GM13976 (cell line): Measurements from ENCODE around the gene C1orf198.

Source experiments
- DNase-seq: peaks from one replicate; pipeline ENCODE4 v3.0.0; 2012; ENCODE audit warnings: low spot score
- CTCF ChIP-seq: IDR thresholded peaks from 2 replicates; pipeline ENCODE4 v1.5.1; 2012; ENCODE audit warnings: borderline replicate concordance, mild to moderate bottlenecking; ENCODE audit not compliant: insufficient read depth; ENCODE audit errors: extremely low read depth, missing control alignments, control extremely low read depth
- in situ Hi-C: fragments of 300-500 bp; cut with MboI; formaldehyde crosslinking; loops from one replicate; pipeline ENCODE4 v1.12.0; 2022; ENCODE audit warnings: low sequenced_read_pairs, mixed read lengths, inconsistent platforms; ENCODE audit not compliant: unreplicated experiment

The C1orf198 gene

GRCh38 chr1:230798491-230798890 is 69.8 kb downstream of the C1orf198 start:
- no peak for TF ChIP-seq CTCF
- no peak for DNase-seq
- in situ Hi-C loops = no loop called here

- in situ Hi-C loops = no loop called here
- DNase-seq = no peak
- TF ChIP-seq CTCF = no peak
Measured at GRCh38 chr1:230797942-230798365, 70.4 kb downstream of the C1orf198 start.

- no peak for DNase-seq
Measured at GRCh38 chr1:230797376-230797920, 70.9 kb downstream of the C1orf198 start.

GRCh38 chr1:230796626-230797025 is 71.7 kb downstream of the C1orf198 start:
- TF ChIP-seq CTCF = no peak
- in situ Hi-C loops = no loop called here
- DNase-seq = no peak

More at GRCh38 chr1:230797376-230797920, 70.9 kb downstream of the C1orf198 start:
- in situ Hi-C loops = no loop called here
- no peak for TF ChIP-seq CTCF

- in situ Hi-C loops = no loop called here
- no peak for TF ChIP-seq CTCF
- DNase-seq = no peak
Measured at GRCh38 chr1:230794871-230795605, 73.3 kb downstream of the C1orf198 start.

- TF ChIP-seq CTCF = no peak
- no peak for DNase-seq
Measured at GRCh38 chr1:230794431-230794830, 73.9 kb downstream of the C1orf198 start.

More at GRCh38 chr1:230794431-230794830, 73.9 kb downstream of the C1orf198 start:
- in situ Hi-C loops = no loop called here
